Heart right ventricle (tissue), 16 donors: ENCODE measurements around the gene PNPLA2. TPM values are rescaled to one million over a fixed set of nuclear protein-coding genes. Genes with fewer than 3 reads are reported as not detected.
A peak's percentile ranks its signal among the peaks of the same experiment; 100 is the strongest.

Experiments used
- ATAC-seq, 8 donors: fragments of 200-7000 bp; cut with Tn5 transposase; one replicate each; pipeline ENCODE4 v1.9.1; 2020; ENCODE audit warnings: mild to moderate bottlenecking in 8 of 8, moderate library complexity in 8 of 8, moderate number of reproducible peaks in 1 of 8
- DNase-seq, 2 donors: peaks; one replicate each; pipeline ENCODE4 v3.0.0-alpha.2; 2020
- H3K27ac ChIP-seq, 10 donors: fragments of 200-600 bp; sonication (generic) in 2 of 10; one replicate each; pipeline versions ENCODE4 v1.5.0 to v1.8.0; 2020 to 2022; ENCODE audit warnings: mild to moderate bottlenecking in 3 of 10
- H3K27me3 ChIP-seq, 7 donors: fragments of 200-600 bp; one replicate each; pipeline ENCODE4 v1.8.0; 2021 to 2022; ENCODE audit warnings: mild to moderate bottlenecking in 2 of 7
- H3K36me3 ChIP-seq, 9 donors: fragments of 200-600 bp; sonication (generic) in 1 of 9; one replicate each; pipeline versions ENCODE4 v1.5.0 to v1.8.0; 2020 to 2022; ENCODE audit warnings: mild to moderate bottlenecking in 2 of 9
- H3K4me1 ChIP-seq, 9 donors: fragments of 200-600 bp; sonication (generic) in 1 of 9; one replicate each; pipeline versions ENCODE4 v1.5.0 to v1.8.0; 2020 to 2022; ENCODE audit warnings: mild to moderate bottlenecking in 4 of 9
- H3K4me3 ChIP-seq, 10 donors: fragments of 200-600 bp; sonication (generic) in 2 of 10; one replicate each; pipeline versions ENCODE4 v1.5.0 to v1.8.0; 2020 to 2022; ENCODE audit warnings: mild to moderate bottlenecking in 7 of 10, moderate library complexity in 2 of 10
- H3K9me3 ChIP-seq, 11 donors: fragments of 200-600 bp in 10 of 11; sonication (generic) in 2 of 11; one replicate each; pipeline versions ENCODE4 v1.5.0 to v1.8.0; 2013 to 2022; ENCODE audit warnings: mild to moderate bottlenecking in 2 of 11, control low read depth in 1 of 11, moderate library complexity in 1 of 11
- CTCF ChIP-seq, 9 donors: fragments of 200-600 bp; sonication (generic) in 2 of 9; IDR thresholded peaks; one replicate each; pipeline versions ENCODE4 v1.5.0 to v1.8.0; 2021 to 2022; ENCODE audit warnings: antibody characterized with exemption in 9 of 9, mild to moderate bottlenecking in 5 of 9, moderate library complexity in 1 of 9
- WGBS, 2 donors: extraction: QIAGEN DNeasy Blood & Tissue Kit; methylation state at CpG; one replicate each; pipeline ENCODE4 v1.1.7; 2013; ENCODE audit warnings: inconsistent platforms in 1 of 2; 5-methylcytosine and 5-hydroxymethylcytosine counted together
- intact Hi-C, 10 donors: fragments of 100-400 bp; cut with DNase I; formaldehyde crosslinking; loops; one replicate each; pipeline versions ENCODE4 v1.11.1 to v1.14.2; 2022
- polyA plus RNA-seq, 2 donors: library from polyadenylated mRNA; stranded (reverse); fragments of 200-250 nt; gene quantifications; one replicate each; pipeline ENCODE4 v1.2.3, GENCODE V29; 2013
- total RNA-seq, 10 donors: library from RNA; stranded (reverse); fragmentation: NEBNext Ultra II Directional in 3 of 10; extraction: Animal tissue kit (Norgen Biotek cat#: 25700) in 3 of 10; gene quantifications; one replicate each; pipeline versions ENCODE4 v1.2.1 to v1.2.4, GENCODE V29; 2021 to 2023
- donor health status: Arrhythmogenic right ventricular cardiomyopathy.
- donor health status: ischemic (EF 13 %, LVEDD 7.1; RV severe dilation, severe dysfunction).
- donor health status: healthy with polysubstance abuse.
- donor health status: DM: no; HTN: yes; CAD: no.
- donor health status: DM: no; HTN: no; CAD: no.
- donor health status: ischemic (EF 25% LVEDD 6.9; RV normal size, moderate dysfunction).
- donor health status: ischemic (EF 25% LVEDD 5.7; RV mildly dilated, moderate dysfunction).
- donor health status: healthy.
- donor health status: DM: yes; HTN: yes; CAD: no.
- donor health status: Ischemic cardiomyopathy.
- donor health status: ischemic (EF 35%, LVEDD 5.7; RV mildly dilated, moderate dysfunction).
- donor health status: nonischemic (EF 11% LVEDD 7.7; RV severe dilation, severe dysfunction).
- donor health status: DM: yes; HTN: yes; CAD: no.
- donor health status: PGD.
- donor health status: ischemic (EF 29% LVEDD 5.4; RV normal size, mild dysfunction).
- donor health status: nonischemic (EF 23%, LVEDD 6.1; RV moderate dilation, normal function).

The PNPLA2 gene
- total and polyA plus RNA-seq, 12 donors: 114 to 359 (median 247) TPM

- Histone ChIP-seq H3K36me3 (peaks cover 0 to 17% (median 9%) of the 10 kb centered on the region in 9 donors), H3K4me1 (peaks cover 41 to 87% (median 73%) of the 10 kb centered on the region in 9 donors), H3K9me3 (no peaks in the 10 kb centered on the region), H3K27ac (peak overlapping the region; percentile 58 to 90 (median 86)), H3K4me3 (peak overlapping the region; percentile 3 to 69 (median 48)), H3K27me3 (peaks cover 0 to 64% (median 0%) of the 10 kb centered on the region in 7 donors)
- WGBS, 2 donors: 19 to 22% methylated on average over 40 of the region's 40 CpGs
- DNase-seq: peak in 1 of 2 donors; percentile 65
- ATAC-seq: peak; percentile 3 to 52 (median 16)
- intact Hi-C loops: no loop called here
- TF ChIP-seq CTCF (IDR thresholded peaks at IDR 0.05): no peak
These were observed 10.6 kb downstream of the PNPLA2 start for GRCh38 chr11:829176-829846.

- Histone ChIP-seq H3K4me1 (peaks cover 41 to 89% (median 78%) of the 10 kb centered on the region in 9 donors), H3K4me3 (peak overlapping the region; percentile 3 to 69 (median 48))
These were observed 11.2 kb downstream of the PNPLA2 start for GRCh38 chr11:829847-830294.

GRCh38 chr11:830295-831117 is 11.8 kb downstream of the PNPLA2 start:
- H3K4me1 ChIP-seq: peaks cover 44 to 94% (median 84%) of the 10 kb centered on the region in 9 donors
- DNase-seq: peak; percentile 81 to 84
- TF ChIP-seq CTCF (IDR thresholded peaks at IDR 0.05): no peak
- H3K27ac ChIP-seq: peak overlapping the region in 6 of 10 donors; percentile 85 to 90 (median 88)
- peak; percentile 29 to 59 (median 46) for ATAC-seq
- WGBS, 2 donors: 11 to 17% methylated on average over 77 to 78 of the region's 78 CpGs
- peak overlapping the region in 9 of 10 donors; percentile 31 to 69 (median 52) for H3K4me3 ChIP-seq
- H3K9me3 ChIP-seq: no peaks in the 10 kb centered on the region
- H3K36me3 ChIP-seq: peaks cover 0 to 5% (median 0%) of the 10 kb centered on the region in 9 donors
- H3K27me3 ChIP-seq: peaks cover 0 to 64% (median 0%) of the 10 kb centered on the region in 7 donors
- intact Hi-C loops: no loop called here

More at GRCh38 chr11:829847-830294, 11.2 kb downstream of the PNPLA2 start:
- 5 to 8% methylated on average over 39 of the region's 39 CpGs for WGBS, 2 donors
- intact Hi-C loops: no loop called here
- H3K9me3 ChIP-seq: no peaks in the 10 kb centered on the region
- no peak for TF ChIP-seq CTCF (IDR thresholded peaks at IDR 0.05)
- H3K27me3 ChIP-seq: peaks cover 0 to 64% (median 0%) of the 10 kb centered on the region in 7 donors
- H3K36me3 ChIP-seq: peaks cover 0 to 11% (median 4%) of the 10 kb centered on the region in 9 donors
- ATAC-seq: no peak
- H3K27ac ChIP-seq: peak overlapping the region in 9 of 10 donors; percentile 61 to 90 (median 87)
- no peak for DNase-seq
